ENCODE results near the gene MIB2.

MIB2 gene

GRCh38 chr1:1627829-1628753 is 12.8 kb downstream of the MIB2 start:
- no peak for DNase-seq
- H3K36me3 ChIP-seq (ENCODE audit: control insufficient read depth in 4 of 4, insufficient read depth in 4 of 4, low read length in 3 of 4), result peaks cover 0 to 3% (median 0%) of the 10 kb centered on the region in 4 experiments
- no peaks in the 10 kb centered on the region for H3K9me3 ChIP-seq (ENCODE audit: control extremely low read depth in 1 of 5, control insufficient read depth in 4 of 5, insufficient read depth in 2 of 5, low read depth in 1 of 5, low read length in 4 of 5)
- CTCF ChIA-PET, result interaction anchor here (1.0 to 1.5 kb wide), 3 partner anchors 7 to 29 kb away, joined by 3 to 5 read pairs (median 4); no protein-coding TSS in a partner anchor
- H3K4me1 ChIP-seq (ENCODE audit: control extremely low read depth in 1 of 4, control insufficient read depth in 4 of 4, insufficient read depth in 4 of 4, low read length in 3 of 4), result peaks cover 0 to 31% (median 13%) of the 10 kb centered on the region in 4 experiments
- POLR2A ChIA-PET, result interaction anchor here (3.0 kb wide), 1 partner anchor 13 kb away, joined by 20 read pairs; the partner anchor contains the start of gene MIB2
- no peak overlapping the region for H3K4me3 ChIP-seq (ENCODE audit: control insufficient read depth in 1 of 7, extremely low read depth in 1 of 7, insufficient read depth in 4 of 7, low read depth in 2 of 7, low read length in 6 of 7)
- no peak overlapping the region for H3K27ac ChIP-seq (ENCODE audit: insufficient read depth in 1 of 2, low read depth in 1 of 2, low read length in 2 of 2, poor library complexity in 1 of 2, severe bottlenecking in 2 of 2)
- H3K27me3 ChIP-seq (replicated peaks in 2 of 5; ENCODE audit: control insufficient read depth in 4 of 5, insufficient read depth in 5 of 5, low read length in 4 of 5), result peaks cover 0 to 18% (median 0%) of the 10 kb centered on the region in 5 experiments
- WGBS (ENCODE audit: insufficient coverage), result 95% methylated on average over 44 of the region's 53 CpGs

- ChIA-PET POLR2A (interaction anchor here (3.0 kb wide), 1 partner anchor 14 kb away, joined by 20 read pairs; the partner anchor contains the start of gene MIB2), CTCF (interaction anchor here (1.0 to 1.5 kb wide), 3 partner anchors 8 to 30 kb away, joined by 3 to 5 read pairs (median 4); no protein-coding TSS in a partner anchor)
- H3K36me3 ChIP-seq (ENCODE audit: control insufficient read depth in 4 of 4, insufficient read depth in 4 of 4, low read length in 3 of 4), result peaks cover 0 to 3% (median 0%) of the 10 kb centered on the region in 4 experiments
- H3K9me3 ChIP-seq (ENCODE audit: control extremely low read depth in 1 of 5, control insufficient read depth in 4 of 5, insufficient read depth in 2 of 5, low read depth in 1 of 5, low read length in 4 of 5), result no peaks in the 10 kb centered on the region
- peak overlapping the region in 5 of 7 experiments; percentile 10 to 67 (median 36) for H3K4me3 ChIP-seq (ENCODE audit: control insufficient read depth in 1 of 7, extremely low read depth in 1 of 7, insufficient read depth in 4 of 7, low read depth in 2 of 7, low read length in 6 of 7)
- 34% methylated on average over 48 of the region's 53 CpGs for WGBS (ENCODE audit: insufficient coverage)
- H3K27ac ChIP-seq (ENCODE audit: insufficient read depth in 1 of 2, low read depth in 1 of 2, low read length in 2 of 2, poor library complexity in 1 of 2, severe bottlenecking in 2 of 2), result no peak overlapping the region
- DNase-seq, result peak in 1 of 3 donors; percentile 28
- peaks cover 0 to 18% (median 0%) of the 10 kb centered on the region in 5 experiments for H3K27me3 ChIP-seq (replicated peaks in 2 of 5; ENCODE audit: control insufficient read depth in 4 of 5, insufficient read depth in 5 of 5, low read length in 4 of 5)
- peaks cover 0 to 31% (median 13%) of the 10 kb centered on the region in 4 experiments for H3K4me1 ChIP-seq (ENCODE audit: control extremely low read depth in 1 of 4, control insufficient read depth in 4 of 4, insufficient read depth in 4 of 4, low read length in 3 of 4)
Observed at GRCh38 chr1:1628754-1629429, 13.6 kb downstream of the MIB2 start.

- ChIA-PET POLR2A (interaction anchor here (0.9 to 3.0 kb wide), 2 partner anchors 14 to 32 kb away, joined by 3 to 20 read pairs; partner anchors contain the start of gene MIB2), CTCF (interaction anchor here (1.0 to 1.5 kb wide), 2 partner anchors 9 to 16 kb away, joined by 4 to 5 read pairs; no protein-coding TSS in a partner anchor)
- H3K36me3 ChIP-seq (ENCODE audit: control insufficient read depth in 4 of 4, insufficient read depth in 4 of 4, low read length in 3 of 4), result peaks cover 0 to 3% (median 0%) of the 10 kb centered on the region in 4 experiments
- H3K9me3 ChIP-seq (ENCODE audit: control extremely low read depth in 1 of 5, control insufficient read depth in 4 of 5, insufficient read depth in 2 of 5, low read depth in 1 of 5, low read length in 4 of 5), result no peaks in the 10 kb centered on the region
- peaks cover 0 to 31% (median 13%) of the 10 kb centered on the region in 4 experiments for H3K4me1 ChIP-seq (ENCODE audit: control extremely low read depth in 1 of 4, control insufficient read depth in 4 of 4, insufficient read depth in 4 of 4, low read length in 3 of 4)
- H3K27me3 ChIP-seq (replicated peaks in 2 of 5; ENCODE audit: control insufficient read depth in 4 of 5, insufficient read depth in 5 of 5, low read length in 4 of 5), result peaks cover 0 to 18% (median 0%) of the 10 kb centered on the region in 5 experiments
- peak in 1 of 3 donors; percentile 51 for DNase-seq
- peak overlapping the region in 4 of 7 experiments; percentile 19 to 67 (median 35) for H3K4me3 ChIP-seq (ENCODE audit: control insufficient read depth in 1 of 7, extremely low read depth in 1 of 7, insufficient read depth in 4 of 7, low read depth in 2 of 7, low read length in 6 of 7)
- no peak overlapping the region for H3K27ac ChIP-seq (ENCODE audit: insufficient read depth in 1 of 2, low read depth in 1 of 2, low read length in 2 of 2, poor library complexity in 1 of 2, severe bottlenecking in 2 of 2)
- WGBS (ENCODE audit: insufficient coverage), result 38% methylated on average over 31 of the region's 48 CpGs
Observed at GRCh38 chr1:1629430-1630190, 14.3 kb downstream of the MIB2 start.

GRCh38 chr1:1630191-1630964 is 15.1 kb downstream of the MIB2 start:
- ChIA-PET POLR2A (interaction anchor here (0.9 to 3.0 kb wide), 2 partner anchors 15 to 32 kb away, joined by 3 to 20 read pairs; partner anchors contain the start of gene MIB2), CTCF (no interaction called here)
- H3K27me3 ChIP-seq (replicated peaks in 2 of 5; ENCODE audit: control insufficient read depth in 4 of 5, insufficient read depth in 5 of 5, low read length in 4 of 5), result peaks cover 0 to 18% (median 0%) of the 10 kb centered on the region in 5 experiments
- H3K4me3 ChIP-seq (ENCODE audit: control insufficient read depth in 1 of 7, extremely low read depth in 1 of 7, insufficient read depth in 4 of 7, low read depth in 2 of 7, low read length in 6 of 7), result peak overlapping the region in 3 of 7 experiments; percentile 31 to 40 (median 38)
- DNase-seq, result peak; percentile 93 to 98 (median 98)
- WGBS (ENCODE audit: insufficient coverage), result 8% methylated on average over 45 of the region's 81 CpGs
- H3K36me3 ChIP-seq (ENCODE audit: control insufficient read depth in 4 of 4, insufficient read depth in 4 of 4, low read length in 3 of 4), result peaks cover 0 to 3% (median 0%) of the 10 kb centered on the region in 4 experiments
- no peaks in the 10 kb centered on the region for H3K9me3 ChIP-seq (ENCODE audit: control extremely low read depth in 1 of 5, control insufficient read depth in 4 of 5, insufficient read depth in 2 of 5, low read depth in 1 of 5, low read length in 4 of 5)
- H3K4me1 ChIP-seq (ENCODE audit: control extremely low read depth in 1 of 4, control insufficient read depth in 4 of 4, insufficient read depth in 4 of 4, low read length in 3 of 4), result peaks cover 0 to 31% (median 13%) of the 10 kb centered on the region in 4 experiments
- H3K27ac ChIP-seq (ENCODE audit: insufficient read depth in 1 of 2, low read depth in 1 of 2, low read length in 2 of 2, poor library complexity in 1 of 2, severe bottlenecking in 2 of 2), result no peak overlapping the region

- DNase-seq, result peak in 1 of 3 donors; percentile 22
- WGBS (ENCODE audit: insufficient coverage), result 9% methylated on average over 54 of the region's 79 CpGs
- no peak overlapping the region for H3K27ac ChIP-seq (ENCODE audit: insufficient read depth in 1 of 2, low read depth in 1 of 2, low read length in 2 of 2, poor library complexity in 1 of 2, severe bottlenecking in 2 of 2)
Observed at GRCh38 chr1:1630965-1631781, 15.9 kb downstream of the MIB2 start.

More at GRCh38 chr1:1630965-1631781, 15.9 kb downstream of the MIB2 start:
- H3K36me3 ChIP-seq (ENCODE audit: control insufficient read depth in 4 of 4, insufficient read depth in 4 of 4, low read length in 3 of 4), result peaks cover 0 to 3% (median 0%) of the 10 kb centered on the region in 4 experiments
- ChIA-PET POLR2A (interaction anchor here (0.9 to 3.0 kb wide), 2 partner anchors 16 to 33 kb away, joined by 3 to 20 read pairs; partner anchors contain the start of gene MIB2), CTCF (no interaction called here)
- peaks cover 0 to 18% (median 0%) of the 10 kb centered on the region in 5 experiments for H3K27me3 ChIP-seq (replicated peaks in 2 of 5; ENCODE audit: control insufficient read depth in 4 of 5, insufficient read depth in 5 of 5, low read length in 4 of 5)
- peaks cover 0 to 31% (median 13%) of the 10 kb centered on the region in 4 experiments for H3K4me1 ChIP-seq (ENCODE audit: control extremely low read depth in 1 of 4, control insufficient read depth in 4 of 4, insufficient read depth in 4 of 4, low read length in 3 of 4)
- no peaks in the 10 kb centered on the region for H3K9me3 ChIP-seq (ENCODE audit: control extremely low read depth in 1 of 5, control insufficient read depth in 4 of 5, insufficient read depth in 2 of 5, low read depth in 1 of 5, low read length in 4 of 5)
- H3K4me3 ChIP-seq (ENCODE audit: control insufficient read depth in 1 of 7, extremely low read depth in 1 of 7, insufficient read depth in 4 of 7, low read depth in 2 of 7, low read length in 6 of 7), result no peak overlapping the region
